Gastrocnemius medialis (tissue), 4 donors: ENCODE measurements around the gene ELAVL1.

Source experiments
- CTCF ChIP-seq, 5 experiments: fragments of 450-650 bp in 3 of 5; fragments of 200-600 bp in 2 of 5; sonication (generic) in 2 of 5; IDR thresholded peaks in 4 of 5; conservative IDR thresholded peaks in 1 of 5; 1 replicate in 4 of 5; 2 replicates in 1 of 5; pipeline ENCODE4 v1.5.1; 2016 to 2019; ENCODE audit warnings: antibody characterized with exemption in 5 of 5, mild to moderate bottlenecking in 3 of 5, moderate library complexity in 3 of 5
- POLR2A ChIP-seq, 2 donors: fragments of 450-650 bp; IDR thresholded peaks; one replicate each; pipeline ENCODE4 v1.6.1; 2017; ENCODE audit warnings: antibody characterized with exemption in 2 of 2, mild to moderate bottlenecking in 2 of 2, moderate library complexity in 2 of 2

- no peak for TF ChIP-seq CTCF (IDR thresholded peaks at IDR 0.05 in 4 of 5, conservative IDR thresholded peaks at IDR 0.05 in 1 of 5)
- no peak for TF ChIP-seq POLR2A (IDR thresholded peaks at IDR 0.05)
These were observed 23.8 kb downstream of the ELAVL1 start for GRCh38 chr19:7981661-7982060.
